GM19324 (cell line): ENCODE measurements around the gene TSPO.

Experiments used
- ATAC-seq: cut with Tn5 transposase; IDR thresholded peaks from one replicate; pipeline ENCODE4 v1.9.1; 2021; ENCODE audit warnings: mild to moderate bottlenecking, moderate library complexity; ENCODE audit not compliant: unreplicated experiment, low FRiP score

The TSPO gene

DNA sequence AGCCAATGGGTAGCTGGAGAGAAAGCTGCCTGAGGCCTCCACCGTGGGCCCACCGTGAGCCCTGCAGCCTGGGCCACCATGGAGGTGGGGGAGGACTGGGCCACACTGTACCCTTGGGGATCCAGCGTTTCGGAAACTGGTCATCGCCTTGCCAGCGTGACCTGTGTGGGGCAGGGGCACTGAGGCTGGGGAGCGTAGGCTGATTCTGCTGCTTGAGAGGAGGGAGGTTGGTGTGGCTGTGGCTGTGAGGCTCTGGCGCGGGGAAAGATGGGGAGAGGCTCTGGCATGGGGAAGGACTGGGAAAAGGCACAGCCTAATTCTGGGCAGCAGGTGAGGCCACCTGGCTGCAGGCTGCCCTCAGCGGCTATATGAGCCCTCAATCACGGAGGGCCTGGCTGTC lies 48.2 kb downstream of the TSPO start:
- ATAC-seq, result no peak

DNA sequence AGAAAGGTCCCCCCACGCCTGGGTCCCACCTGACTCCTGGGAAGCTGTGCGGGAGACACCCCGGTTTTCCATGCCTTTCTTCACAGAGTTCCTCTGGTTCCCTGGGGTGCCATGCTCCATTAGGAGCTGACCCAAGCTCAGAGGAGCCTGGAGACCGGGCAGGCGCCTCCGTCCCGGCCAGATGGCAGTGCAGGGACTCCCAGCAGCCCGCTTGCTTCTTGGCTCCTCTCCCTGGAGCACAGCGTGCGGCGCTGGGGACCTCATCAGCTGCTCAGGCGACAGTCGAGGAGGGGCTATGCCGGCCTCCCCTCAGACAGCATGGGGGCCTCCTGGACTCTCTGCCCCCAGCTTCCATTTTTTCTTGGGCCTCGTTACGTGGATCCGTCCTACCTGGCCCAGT lies 48.7 kb downstream of the TSPO start:
- no peak for ATAC-seq

DNA sequence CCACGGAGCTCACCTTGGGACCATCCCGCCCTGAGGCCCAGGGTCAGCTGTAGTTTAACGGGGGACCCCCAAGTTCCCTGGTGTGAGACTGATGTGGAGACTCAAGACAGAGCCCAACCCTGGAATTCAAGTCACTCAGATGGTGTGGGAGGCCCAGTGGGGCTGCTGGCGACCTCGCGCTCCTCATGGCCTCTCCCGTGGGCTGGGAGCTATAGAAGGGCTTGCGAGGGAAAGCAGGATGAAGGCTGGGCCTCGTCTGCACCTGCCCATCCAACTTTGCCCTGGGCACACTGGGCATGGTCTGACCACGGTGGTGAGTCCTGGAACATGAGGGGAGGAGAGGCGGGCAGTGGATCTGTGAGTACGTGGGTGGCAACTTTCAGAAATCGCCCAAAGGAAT lies 49.2 kb downstream of the TSPO start:
- ATAC-seq, result no peak

DNA sequence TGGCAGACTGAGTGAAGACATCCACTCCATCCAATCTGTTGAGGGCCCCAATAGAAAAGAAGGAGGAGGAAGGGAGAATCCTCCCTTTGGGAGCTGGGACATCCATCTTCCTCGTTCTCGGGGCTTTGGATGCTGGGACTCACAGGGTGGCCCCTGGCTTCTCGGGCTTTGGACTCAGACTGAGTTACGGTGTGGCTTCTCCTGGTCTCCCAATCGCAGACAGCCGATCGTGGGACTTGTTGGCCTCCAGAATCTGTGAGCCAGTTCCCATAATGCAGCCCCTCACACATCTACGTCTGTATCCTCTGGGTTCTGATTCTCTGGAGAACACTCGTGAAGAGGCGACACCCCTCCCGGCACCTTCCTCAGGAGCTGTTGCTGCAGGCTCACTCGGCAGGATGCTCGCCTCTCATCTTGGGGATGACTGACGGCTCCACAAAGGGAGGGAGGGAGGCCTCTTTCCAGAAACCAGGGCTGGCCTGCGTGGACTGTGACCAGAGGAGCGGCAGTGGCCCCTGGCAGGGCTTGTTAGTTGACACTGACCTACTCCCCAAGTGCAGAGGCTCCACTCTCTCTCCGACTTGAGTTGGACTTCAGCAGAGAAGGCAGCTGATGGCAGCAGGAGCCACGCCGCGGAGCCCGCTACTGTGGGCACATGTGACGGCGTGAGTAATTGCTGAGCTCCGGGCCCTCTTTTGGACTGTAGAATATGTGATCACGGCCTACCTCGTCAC lies 50.3 kb downstream of the TSPO start:
- ATAC-seq, result no peak

DNA sequence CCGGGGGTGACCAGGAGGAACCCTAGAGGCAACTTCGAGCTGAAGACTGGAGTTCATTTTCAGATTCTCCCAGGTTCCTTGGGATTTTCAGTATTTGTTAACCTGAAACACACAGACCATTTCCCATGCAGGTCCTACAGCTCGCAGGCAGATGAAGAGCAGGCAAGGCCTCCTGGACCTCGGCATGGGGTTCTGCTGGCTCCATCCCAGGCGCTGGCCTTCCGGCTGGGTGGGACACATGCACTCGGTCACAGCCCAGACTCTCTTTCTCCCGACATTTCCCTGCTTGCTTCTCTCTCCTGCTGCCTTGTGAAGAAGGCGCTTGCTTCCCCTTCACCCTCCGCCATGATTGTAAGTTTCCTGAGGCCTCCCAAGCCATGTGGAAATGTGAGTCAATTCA lies 51.0 kb downstream of the TSPO start:
- ATAC-seq, result no peak

DNA sequence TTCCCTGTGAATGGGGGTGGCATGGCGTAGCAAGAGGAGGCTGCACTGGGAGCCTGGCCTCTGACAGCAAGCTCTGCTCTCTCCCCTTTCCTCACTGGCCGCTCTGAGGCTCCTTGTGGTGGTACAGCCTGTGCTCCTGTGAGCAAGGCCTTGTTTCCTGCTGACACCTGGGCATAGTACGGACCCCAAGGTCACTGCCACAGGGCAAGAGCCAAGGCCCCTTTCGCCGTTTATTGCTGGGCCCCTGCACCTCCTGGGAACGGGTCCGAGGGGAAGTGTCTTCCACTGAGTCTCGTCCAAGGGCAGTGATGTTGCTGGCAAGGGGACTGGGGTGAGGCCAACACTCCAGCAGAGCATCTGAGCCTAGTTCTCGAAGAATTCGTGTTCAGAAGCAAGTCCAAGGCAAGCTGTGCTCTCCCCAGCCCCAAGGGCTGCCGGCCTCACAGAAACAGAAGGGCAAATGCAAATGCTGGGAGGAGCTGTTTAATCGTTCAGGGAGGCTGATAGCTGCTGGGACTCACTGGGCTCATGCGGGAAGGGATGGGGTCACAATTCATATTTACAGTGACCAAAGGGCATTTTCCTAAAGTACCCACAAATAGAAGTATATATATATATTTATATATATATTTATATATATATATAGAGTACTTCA lies 51.5 kb downstream of the TSPO start:
- ATAC-seq, result no peak

DNA sequence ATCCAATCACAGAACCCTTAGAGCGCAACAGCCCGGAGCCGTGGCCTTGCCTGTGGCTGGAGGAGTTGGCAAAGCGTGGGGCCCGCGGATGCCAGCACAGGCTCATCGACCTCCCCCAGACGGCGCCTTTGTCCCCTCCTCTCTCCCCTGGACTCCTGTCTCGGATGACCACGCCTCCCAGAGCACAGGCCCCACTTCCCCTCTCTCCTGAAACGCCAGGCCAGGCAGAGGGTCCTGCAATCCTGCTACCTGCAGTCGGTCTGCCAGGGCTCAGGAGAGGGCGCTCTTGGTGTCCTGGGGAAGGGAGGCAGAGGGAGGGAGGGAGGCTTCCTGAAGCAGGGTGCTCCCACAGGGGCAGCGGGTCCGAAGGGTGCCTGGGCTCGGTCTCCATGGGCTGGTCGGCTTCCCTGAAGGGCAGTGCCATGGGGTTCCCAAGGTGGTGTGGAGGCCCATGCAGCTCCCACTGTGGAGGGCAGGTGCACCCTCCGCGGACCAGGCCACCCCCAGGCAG lies 52.2 kb downstream of the TSPO start:
- no peak for ATAC-seq

DNA sequence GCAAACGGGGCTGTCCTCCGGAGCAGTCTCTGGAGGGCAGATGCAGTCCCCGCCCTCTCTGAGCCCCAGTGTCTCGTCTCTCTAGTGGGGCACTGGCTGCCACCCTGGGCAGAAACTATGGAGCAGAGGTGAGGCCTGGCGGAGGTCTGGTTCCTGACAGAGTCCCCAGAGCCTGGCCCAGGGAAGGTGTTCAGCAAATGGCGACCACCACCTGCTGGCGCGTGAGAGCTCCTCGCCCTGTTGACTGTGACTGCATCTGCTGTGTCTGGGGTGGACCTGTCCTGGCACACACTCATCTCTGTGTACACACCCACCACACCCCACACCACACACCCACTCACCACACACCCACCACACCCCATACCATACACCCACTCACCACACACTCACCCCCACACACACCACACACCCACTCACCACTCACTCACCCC lies 53.9 kb downstream of the TSPO start:
- no peak for ATAC-seq

DNA sequence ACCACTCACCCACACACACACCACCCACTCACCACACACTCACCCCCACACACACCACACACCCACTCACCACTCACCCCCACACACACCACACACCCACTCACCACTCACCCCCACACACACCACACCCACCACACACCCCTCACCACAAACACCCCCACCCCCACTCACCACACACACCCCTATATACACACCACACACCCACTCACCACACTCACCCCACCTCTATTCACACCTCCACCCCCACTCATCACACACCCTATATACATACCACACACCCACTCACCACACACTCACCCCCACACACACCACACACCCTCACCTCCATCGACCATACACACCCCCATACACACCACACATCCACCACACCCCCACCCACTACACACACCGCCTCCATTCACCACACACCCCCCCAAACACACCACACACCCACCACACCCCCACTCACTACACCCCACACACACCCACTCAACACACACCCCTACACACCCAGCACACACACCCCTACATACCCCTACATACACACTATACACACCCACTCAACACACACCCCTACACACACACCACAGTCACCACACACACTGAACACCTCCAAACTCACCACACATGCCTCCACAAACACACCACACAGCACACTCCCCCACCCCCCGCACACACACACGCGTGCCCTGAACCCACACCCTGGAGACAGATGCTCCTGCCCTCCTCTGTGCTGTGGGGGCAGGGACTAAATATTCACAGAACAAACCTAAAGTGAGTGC lies 54.6 kb downstream of the TSPO start:
- no peak for ATAC-seq

DNA sequence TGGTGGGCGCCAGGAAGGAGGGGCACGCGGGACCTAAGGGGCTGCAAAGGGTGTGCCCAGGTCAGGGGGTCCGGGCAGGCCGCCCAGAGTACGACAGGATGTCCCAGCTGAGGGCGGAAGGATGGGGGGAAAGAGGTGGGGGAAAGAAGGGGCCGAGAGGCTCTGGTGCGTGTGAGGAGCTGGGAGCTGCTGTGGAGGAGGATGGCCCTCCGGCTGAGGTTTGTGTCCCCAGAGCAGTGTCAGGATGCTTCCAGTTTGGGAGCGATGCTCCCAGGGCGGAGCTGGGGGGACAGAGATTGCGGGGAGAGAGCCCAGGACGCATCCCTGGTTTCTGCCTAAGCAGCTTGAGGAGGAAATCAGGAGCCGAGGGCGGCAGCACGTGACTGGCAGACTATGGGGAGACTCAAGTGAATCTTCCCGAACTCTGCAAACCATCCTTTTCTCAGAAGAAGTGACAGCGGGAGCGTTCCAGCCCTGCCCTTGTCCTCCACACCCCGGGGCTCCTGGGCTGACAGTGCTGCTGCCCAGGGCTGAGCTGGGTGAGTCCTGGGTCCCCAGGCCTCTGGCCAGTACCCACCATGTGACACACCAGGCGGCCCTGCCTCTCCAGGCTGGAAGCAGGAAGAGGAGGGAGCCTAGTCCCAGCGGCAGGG lies 55.3 kb downstream of the TSPO start:
- no peak for ATAC-seq

DNA sequence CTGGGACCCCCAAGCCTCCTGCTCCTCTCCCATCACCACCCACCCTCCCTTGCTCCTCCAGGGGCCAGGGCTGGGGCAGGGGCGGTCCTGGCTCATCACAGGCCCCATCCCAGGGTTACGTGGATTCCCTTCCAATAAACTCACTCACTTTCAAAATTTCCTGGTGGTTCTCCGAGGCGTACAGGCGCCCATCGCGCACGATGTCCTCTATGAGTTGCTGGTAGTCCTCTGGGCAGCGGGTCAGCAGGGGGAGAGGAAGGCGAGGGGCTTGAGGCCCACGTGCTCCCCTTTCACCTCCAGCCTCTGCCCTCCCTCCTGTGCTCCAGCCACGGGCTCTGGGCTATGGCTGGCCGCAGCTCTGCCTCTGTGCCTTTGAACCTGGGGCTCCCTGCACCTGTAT lies 56.0 kb downstream of the TSPO start:
- ATAC-seq, result no peak

DNA sequence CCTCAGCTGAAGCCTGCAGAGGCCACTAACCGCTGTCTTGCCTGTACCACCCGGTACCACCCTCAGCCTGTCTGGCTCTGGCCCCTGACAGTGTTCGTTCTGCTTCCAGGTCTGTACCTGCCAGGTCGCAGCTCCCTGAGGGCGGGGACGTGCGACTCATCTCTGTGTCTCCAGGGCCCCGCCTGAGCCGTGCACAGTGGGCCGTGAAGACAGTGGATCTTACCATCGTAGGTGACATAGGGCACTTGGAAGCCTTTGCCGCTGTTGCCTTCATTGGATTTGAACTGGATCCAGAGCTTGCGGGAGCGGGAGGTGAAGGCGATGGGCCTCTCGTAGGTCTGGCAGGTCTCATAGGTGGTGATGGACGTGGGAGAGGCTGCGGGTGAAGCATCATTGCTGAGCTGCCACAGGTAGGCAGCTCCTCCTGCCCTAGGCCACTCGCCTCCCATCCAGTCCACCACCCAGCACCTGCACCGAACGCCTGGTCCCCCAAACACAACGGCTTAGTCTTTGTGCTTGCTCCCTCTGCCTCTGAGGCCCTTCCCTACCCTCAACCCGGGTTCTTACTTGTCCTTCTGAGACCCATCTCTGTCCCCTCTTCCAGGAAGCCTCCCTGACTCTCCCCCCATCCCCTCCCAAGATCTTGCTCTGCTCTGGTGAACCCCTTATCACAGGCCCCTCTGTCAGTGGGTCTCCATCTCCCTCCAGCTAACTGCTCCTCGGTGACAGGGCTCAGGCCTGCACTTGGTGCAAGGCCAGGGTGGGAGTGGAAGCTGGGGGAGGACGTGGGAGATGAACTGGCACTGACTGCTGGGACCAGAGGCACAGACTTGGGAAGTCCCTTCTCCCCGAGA lies 56.7 kb downstream of the TSPO start:
- no peak for ATAC-seq

DNA sequence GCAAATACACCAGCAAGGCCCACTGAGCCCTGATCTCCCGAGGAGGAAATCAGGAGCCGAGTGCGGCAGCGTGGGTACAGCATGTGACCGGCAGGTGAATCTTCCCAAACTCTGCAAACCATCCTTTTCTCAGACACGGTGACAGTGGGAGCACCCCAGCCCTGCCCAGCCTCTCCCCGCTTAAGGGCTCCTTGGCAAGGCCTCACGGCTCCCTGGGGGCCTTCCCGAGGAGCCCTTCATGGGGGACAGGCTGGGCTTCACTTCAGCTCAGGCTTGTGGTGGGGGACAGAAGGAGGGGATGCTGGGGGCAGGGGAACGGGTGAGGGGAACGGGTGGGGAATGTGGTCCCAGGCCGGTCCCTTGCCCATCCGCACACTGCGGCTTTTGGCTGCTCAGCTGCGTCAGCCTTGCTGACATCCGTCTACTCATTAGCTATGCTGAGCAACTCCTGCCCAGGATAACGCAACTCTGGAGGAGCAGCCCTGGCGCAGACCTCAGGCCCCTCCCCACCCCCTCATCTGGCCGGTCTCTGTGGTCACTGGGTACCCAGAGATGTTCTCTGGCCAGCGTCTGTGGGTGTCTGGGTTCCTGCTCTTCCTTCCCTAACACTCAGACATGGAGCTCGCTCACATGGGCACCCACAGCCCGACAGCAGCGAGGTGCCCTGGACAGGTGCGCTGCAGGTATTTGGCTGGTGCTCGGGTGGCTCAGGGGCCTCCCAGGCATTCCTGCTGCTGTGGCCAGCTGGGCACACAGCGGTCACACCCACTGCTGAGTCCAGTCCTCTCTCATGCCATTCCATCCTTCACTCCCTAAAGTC lies 57.6 kb downstream of the TSPO start:
- ATAC-seq, result no peak

DNA sequence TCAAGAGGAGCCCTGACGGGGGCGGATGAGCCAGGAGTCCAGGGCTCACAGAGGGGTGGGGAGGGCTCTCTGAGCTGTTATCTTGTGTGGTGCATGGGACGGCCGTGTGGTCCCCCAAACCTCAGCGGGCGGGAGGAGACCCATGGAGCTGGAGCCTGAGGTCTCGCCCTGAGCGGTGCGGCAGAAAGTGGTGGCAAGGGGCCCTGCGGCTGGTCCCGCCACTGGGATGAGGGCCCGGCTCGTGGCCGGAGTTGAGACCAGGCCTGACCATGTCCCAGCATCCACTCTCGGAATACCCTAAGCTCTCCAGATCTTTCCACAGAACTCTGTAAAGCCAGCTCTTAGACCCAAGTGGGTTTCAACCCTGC lies 58.1 kb downstream of the TSPO start:
- no peak for ATAC-seq

DNA sequence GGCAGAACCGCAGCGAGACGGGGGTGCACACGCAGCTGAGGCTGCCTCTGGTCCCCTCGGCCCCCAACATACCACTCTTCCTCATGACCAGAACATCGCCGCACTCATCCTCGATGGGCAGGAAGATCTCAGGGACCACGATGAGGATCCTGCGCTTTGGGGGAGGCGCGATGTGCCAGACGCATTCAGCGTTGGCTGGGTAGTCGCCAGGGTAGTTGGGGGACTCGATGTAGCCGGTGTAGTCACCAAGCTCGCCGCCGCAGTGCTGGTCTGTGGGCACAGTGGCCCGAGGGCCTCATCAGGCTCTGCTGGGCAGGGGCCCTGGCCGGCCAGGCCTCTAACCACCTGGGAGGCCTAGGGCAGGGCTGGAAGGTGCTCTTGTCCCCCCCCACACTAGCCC lies 58.6 kb downstream of the TSPO start:
- ATAC-seq, result no peak

DNA sequence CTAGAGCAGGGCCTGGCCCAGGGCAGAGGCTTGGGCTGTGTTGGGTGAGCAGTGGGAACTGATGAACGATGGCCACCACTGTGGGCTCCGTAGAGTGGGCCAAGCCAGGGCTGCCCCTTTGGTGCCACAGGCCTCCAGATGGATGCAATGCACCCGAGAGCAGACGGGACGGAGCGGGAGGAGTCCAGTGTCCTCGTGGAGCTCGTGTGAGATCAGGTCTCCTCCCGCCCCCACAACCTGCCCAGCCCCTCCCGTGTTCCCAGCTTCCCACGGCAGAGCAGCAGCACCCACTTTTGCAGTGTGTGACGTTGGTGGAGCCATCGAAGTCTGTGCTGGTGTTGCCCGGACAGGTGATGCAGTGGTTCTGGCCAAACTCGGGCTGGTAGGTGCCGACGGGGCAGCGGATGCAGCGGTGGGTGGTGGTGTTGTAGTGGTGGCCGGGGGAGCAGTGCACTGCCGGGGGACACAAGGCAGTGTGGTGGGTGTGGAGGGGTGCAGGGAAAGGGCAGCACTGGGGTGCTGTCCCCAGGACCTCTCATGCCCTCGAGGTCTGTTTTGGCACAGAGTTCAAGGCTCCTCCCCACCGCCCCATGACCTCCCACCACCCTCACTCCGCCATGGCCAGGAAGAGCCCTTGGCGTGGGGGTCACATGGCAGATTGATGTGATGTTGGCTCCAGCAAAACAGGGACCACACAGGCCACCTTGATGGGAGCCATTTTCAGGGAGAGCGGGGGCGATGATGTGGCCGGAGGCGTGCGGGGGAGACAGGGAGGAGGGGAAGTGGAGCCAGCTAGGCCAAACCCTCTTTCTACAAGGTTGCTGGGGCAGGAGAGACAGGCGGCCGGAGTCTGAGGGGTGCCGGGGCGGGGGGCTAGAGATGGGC lies 59.5 kb downstream of the TSPO start:
- ATAC-seq, result no peak

DNA sequence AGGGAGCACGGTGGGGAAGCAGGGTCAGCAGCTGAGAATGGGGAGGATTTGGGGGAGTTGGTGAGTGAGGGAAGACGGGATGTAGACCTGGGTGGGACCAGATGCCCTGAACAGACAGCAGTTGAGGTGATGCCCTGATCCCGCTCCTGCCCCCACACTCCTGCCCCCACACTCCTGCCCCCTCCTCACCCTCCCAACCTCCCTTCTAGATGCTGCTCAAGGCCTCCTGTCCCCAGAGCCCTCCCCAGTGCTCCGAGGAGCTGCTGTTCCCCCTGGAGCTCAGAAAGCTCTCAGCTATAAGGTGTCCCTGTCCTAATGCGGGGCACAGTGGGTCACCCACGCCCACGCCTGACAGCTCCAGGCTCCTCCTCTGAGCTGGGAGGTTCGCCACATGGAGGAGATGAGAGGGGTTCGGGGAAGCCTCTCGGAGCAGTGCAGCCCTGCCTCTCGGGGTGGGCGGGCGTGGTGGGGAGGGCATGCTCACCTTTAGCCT lies 60.6 kb downstream of the TSPO start:
- ATAC-seq, result no peak

DNA sequence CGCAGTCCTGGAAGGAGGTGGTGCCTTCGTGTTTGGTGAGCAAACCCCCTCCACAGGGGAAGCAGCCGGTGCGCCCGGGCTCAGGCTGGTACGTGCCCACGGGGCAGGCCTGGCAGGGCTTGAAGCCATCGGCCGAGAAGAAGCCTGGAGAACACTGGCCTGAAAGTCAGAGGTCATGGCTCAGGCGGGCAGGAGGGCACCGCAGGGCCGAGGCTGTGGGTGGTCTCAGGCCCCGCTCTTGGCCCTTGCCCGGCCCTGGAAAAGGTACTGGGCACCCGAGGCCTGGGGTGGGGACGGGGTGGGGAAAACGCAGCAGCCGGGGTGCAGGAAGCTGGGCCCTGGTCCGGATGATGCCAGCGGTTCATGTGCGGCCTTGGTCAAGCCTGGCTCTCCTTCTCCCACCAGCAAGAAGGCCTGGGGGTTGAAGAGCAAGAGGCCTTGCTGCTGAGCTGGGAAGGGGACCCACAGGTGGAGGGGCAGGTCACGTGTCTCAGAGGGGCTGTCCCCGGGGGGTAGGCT lies 61.1 kb downstream of the TSPO start:
- no peak for ATAC-seq
